ENCODE data around the gene PDE6B.
A peak's percentile ranks its signal among the peaks of the same experiment; 100 is the strongest.
"Not testable (repeated sequence)": the region's sequence is repeated elsewhere in the genome, so short reads cannot be mapped to it uniquely, and the experiment has no call there.

PDE6B gene

GRCh38 chr4:666822-667544 lies 41.6 kb downstream of the PDE6B start:
- Histone ChIP-seq H3K79me2 (ENCODE audit: control insufficient read depth, insufficient read depth, low read length, unreplicated experiment) (no peaks in the 10 kb centered on the region), H2AFZ (ENCODE audit: low read length, unreplicated experiment) (no peak overlapping the region), H3K27ac (ENCODE audit: low read depth, low read length) (no peak overlapping the region), H3K4me3 (ENCODE audit: low read depth, low read length) (no peak overlapping the region), H3K4me1 (ENCODE audit: control insufficient read depth, insufficient read depth, low read length, unreplicated experiment) (no peaks in the 10 kb centered on the region), H3K27me3 (ENCODE audit: insufficient read depth, low read length) (peaks cover 15% of the 10 kb centered on the region), H3K36me3 (ENCODE audit: insufficient read depth, low read length) (peaks cover 14% of the 10 kb centered on the region; the same call in 1 of the 2 replicates)

- Histone ChIP-seq H2AFZ (ENCODE audit: low read length, unreplicated experiment) (no peak overlapping the region), H3K4me3 (ENCODE audit: low read depth, low read length) (no peak overlapping the region), H3K27me3 (ENCODE audit: insufficient read depth, low read length) (peaks cover 15% of the 10 kb centered on the region), H3K36me3 (ENCODE audit: insufficient read depth, low read length) (peaks cover 16% of the 10 kb centered on the region; the same call in 1 of the 2 replicates), H3K79me2 (ENCODE audit: control insufficient read depth, insufficient read depth, low read length, unreplicated experiment) (no peaks in the 10 kb centered on the region), H3K4me1 (ENCODE audit: control insufficient read depth, insufficient read depth, low read length, unreplicated experiment) (no peaks in the 10 kb centered on the region), H3K27ac (ENCODE audit: low read depth, low read length) (no peak overlapping the region)
Observed at GRCh38 chr4:667545-667925, 42.2 kb downstream of the PDE6B start.

GRCh38 chr4:668219-668618 lies 42.8 kb downstream of the PDE6B start:
- H3K36me3 ChIP-seq (ENCODE audit: insufficient read depth, low read length): peaks cover 16% of the 10 kb centered on the region; the same call in 1 of the 2 replicates
- not testable (repeated sequence) for H3K79me2 ChIP-seq (ENCODE audit: control insufficient read depth, insufficient read depth, low read length, unreplicated experiment); H3K27ac ChIP-seq (ENCODE audit: low read depth, low read length); H2AFZ ChIP-seq (ENCODE audit: low read length, unreplicated experiment); H3K4me1 ChIP-seq (ENCODE audit: control insufficient read depth, insufficient read depth, low read length, unreplicated experiment); H3K4me3 ChIP-seq (ENCODE audit: low read depth, low read length)
- peaks cover 12% of the 10 kb centered on the region for H3K27me3 ChIP-seq (ENCODE audit: insufficient read depth, low read length)

- H3K79me2 ChIP-seq (ENCODE audit: control insufficient read depth, insufficient read depth, low read length, unreplicated experiment); H2AFZ ChIP-seq (ENCODE audit: low read length, unreplicated experiment); H3K4me1 ChIP-seq (ENCODE audit: control insufficient read depth, insufficient read depth, low read length, unreplicated experiment); H3K27me3 ChIP-seq (ENCODE audit: insufficient read depth, low read length); H3K4me3 ChIP-seq (ENCODE audit: low read depth, low read length); H3K27ac ChIP-seq (ENCODE audit: low read depth, low read length): not testable (repeated sequence)
- H3K36me3 ChIP-seq (ENCODE audit: insufficient read depth, low read length): peaks cover 16% of the 10 kb centered on the region; the same call in 1 of the 2 replicates
Observed at GRCh38 chr4:669806-670559, 44.6 kb downstream of the PDE6B start.

- Histone ChIP-seq H3K27ac (ENCODE audit: low read depth, low read length) (no peak overlapping the region), H2AFZ (ENCODE audit: low read length, unreplicated experiment) (no peak overlapping the region), H3K4me3 (ENCODE audit: low read depth, low read length) (no peak overlapping the region), H3K79me2 (ENCODE audit: control insufficient read depth, insufficient read depth, low read length, unreplicated experiment) (peaks cover 14% of the 10 kb centered on the region), H3K36me3 (ENCODE audit: insufficient read depth, low read length) (peaks cover 16% of the 10 kb centered on the region; the same call in 1 of the 2 replicates), H3K4me1 (ENCODE audit: control insufficient read depth, insufficient read depth, low read length, unreplicated experiment) (peaks cover 12% of the 10 kb centered on the region), H3K27me3 (ENCODE audit: insufficient read depth, low read length) (no peaks in the 10 kb centered on the region)
Observed at GRCh38 chr4:671769-672168, 46.4 kb downstream of the PDE6B start.

GRCh38 chr4:673349-674091 lies 48.1 kb downstream of the PDE6B start:
- peak overlapping the region; percentile 77 for H3K4me3 ChIP-seq (ENCODE audit: low read depth, low read length)
- H2AFZ ChIP-seq (ENCODE audit: low read length, unreplicated experiment): no peak overlapping the region
- no peaks in the 10 kb centered on the region for H3K27me3 ChIP-seq (ENCODE audit: insufficient read depth, low read length)
- no peak overlapping the region for H3K27ac ChIP-seq (ENCODE audit: low read depth, low read length)
- peaks cover 14% of the 10 kb centered on the region for H3K79me2 ChIP-seq (ENCODE audit: control insufficient read depth, insufficient read depth, low read length, unreplicated experiment)
- peaks cover 16% of the 10 kb centered on the region; the same call in 1 of the 2 replicates for H3K36me3 ChIP-seq (ENCODE audit: insufficient read depth, low read length)
- peaks cover 18% of the 10 kb centered on the region for H3K4me1 ChIP-seq (ENCODE audit: control insufficient read depth, insufficient read depth, low read length, unreplicated experiment)

- Histone ChIP-seq H3K4me1 (ENCODE audit: control insufficient read depth, insufficient read depth, low read length, unreplicated experiment) (peaks cover 18% of the 10 kb centered on the region), H3K27ac (ENCODE audit: low read depth, low read length) (peak within 1 kb of the TSS; percentile 58), H2AFZ (ENCODE audit: low read length, unreplicated experiment) (peak within 1 kb of the TSS; percentile 19), H3K36me3 (ENCODE audit: insufficient read depth, low read length) (peaks cover 16% of the 10 kb centered on the region; the same call in 1 of the 2 replicates), H3K27me3 (ENCODE audit: insufficient read depth, low read length) (no peaks in the 10 kb centered on the region), H3K79me2 (ENCODE audit: control insufficient read depth, insufficient read depth, low read length, unreplicated experiment) (peaks cover 14% of the 10 kb centered on the region), H3K4me3 (ENCODE audit: low read depth, low read length) (peak within 1 kb of the TSS; percentile 77)
Observed at GRCh38 chr4:674172-675035, 49.0 kb downstream of the PDE6B start, which contains the start of the genes ATP5ME and MYL5. TSS of gene ATP5ME (minus strand) at chr4:674276. CDS start at chr4:674247, 29 bp downstream. TSS of gene MYL5 (plus strand) at chr4:674542. CDS start at chr4:678027, 3,485 bp downstream.

- H3K36me3 ChIP-seq (ENCODE audit: insufficient read depth, low read length): peaks cover 16% of the 10 kb centered on the region; the same call in 1 of the 2 replicates
- H3K79me2 ChIP-seq (ENCODE audit: control insufficient read depth, insufficient read depth, low read length, unreplicated experiment): peaks cover 14% of the 10 kb centered on the region
- peak overlapping the region; percentile 19 for H2AFZ ChIP-seq (ENCODE audit: low read length, unreplicated experiment)
- peak overlapping the region; percentile 58 for H3K27ac ChIP-seq (ENCODE audit: low read depth, low read length)
- H3K27me3 ChIP-seq (ENCODE audit: insufficient read depth, low read length): no peaks in the 10 kb centered on the region
- peaks cover 20% of the 10 kb centered on the region for H3K4me1 ChIP-seq (ENCODE audit: control insufficient read depth, insufficient read depth, low read length, unreplicated experiment)
- H3K4me3 ChIP-seq (ENCODE audit: low read depth, low read length): peak overlapping the region; percentile 77
Observed at GRCh38 chr4:675036-675882, 49.9 kb downstream of the PDE6B start.
